Measurements from ENCODE around the gene CADPS.

Gene CADPS

GRCh38 chr3:62699728-62700127 lies 175.5 kb downstream of the CADPS start:
- no peak for DNase-seq (ENCODE audit: low read depth in 1 of 2, low spot score in 1 of 2)
- H3K27ac ChIP-seq (replicated peaks), result no peak overlapping the region
- TF ChIP-seq GABPA (IDR thresholded peaks at IDR 0.05; ENCODE audit: low read depth) (no peak), POLR2AphosphoS5 (IDR thresholded peaks at IDR 0.05; ENCODE audit: low read depth) (no peak), CTCF (IDR thresholded peaks at IDR 0.05; ENCODE audit: insufficient read depth, low read length) (no peak), SPI1 (IDR thresholded peaks at IDR 0.05; ENCODE audit: borderline replicate concordance, low read depth) (no peak), REST (IDR thresholded peaks at IDR 0.05; ENCODE audit: insufficient replicate concordance, low read depth) (no peak)
- H3K4me3 ChIP-seq (replicated peaks; ENCODE audit: insufficient read depth, low read length), result no peak overlapping the region
- H3K27me3 ChIP-seq (ENCODE audit: insufficient read depth, poor library complexity, severe bottlenecking), result no peaks in the 10 kb centered on the region

GRCh38 chr3:62696011-62696410 lies 179.2 kb downstream of the CADPS start:
- H3K27ac ChIP-seq (replicated peaks), result no peak overlapping the region
- no peaks in the 10 kb centered on the region for H3K27me3 ChIP-seq (ENCODE audit: insufficient read depth, poor library complexity, severe bottlenecking)
- no peak for TF ChIP-seq GABPA (IDR thresholded peaks at IDR 0.05; ENCODE audit: low read depth)
- TF ChIP-seq CTCF (IDR thresholded peaks at IDR 0.05; ENCODE audit: insufficient read depth, low read length), result no peak
- no peak for TF ChIP-seq POLR2AphosphoS5 (IDR thresholded peaks at IDR 0.05; ENCODE audit: low read depth)
- TF ChIP-seq SPI1 (IDR thresholded peaks at IDR 0.05; ENCODE audit: borderline replicate concordance, low read depth), result no peak
- no peak for TF ChIP-seq REST (IDR thresholded peaks at IDR 0.05; ENCODE audit: insufficient replicate concordance, low read depth)
- no peak overlapping the region for H3K4me3 ChIP-seq (replicated peaks; ENCODE audit: insufficient read depth, low read length)
- DNase-seq (ENCODE audit: low read depth in 1 of 2, low spot score in 1 of 2), result no peak

- no peak for DNase-seq (ENCODE audit: low read depth in 1 of 2, low spot score in 1 of 2)
- TF ChIP-seq GABPA (IDR thresholded peaks at IDR 0.05; ENCODE audit: low read depth) (no peak), POLR2AphosphoS5 (IDR thresholded peaks at IDR 0.05; ENCODE audit: low read depth) (no peak), CTCF (IDR thresholded peaks at IDR 0.05; ENCODE audit: insufficient read depth, low read length) (no peak), SPI1 (IDR thresholded peaks at IDR 0.05; ENCODE audit: borderline replicate concordance, low read depth) (no peak), REST (IDR thresholded peaks at IDR 0.05; ENCODE audit: insufficient replicate concordance, low read depth) (no peak)
- H3K27me3 ChIP-seq (ENCODE audit: insufficient read depth, poor library complexity, severe bottlenecking), result no peaks in the 10 kb centered on the region
- H3K27ac ChIP-seq (replicated peaks), result no peak overlapping the region
- no peak overlapping the region for H3K4me3 ChIP-seq (replicated peaks; ENCODE audit: insufficient read depth, low read length)
Measured at GRCh38 chr3:62688812-62689211, 186.4 kb downstream of the CADPS start.
